Tibial nerve (tissue), 4 donors: Measurements from ENCODE around the gene MUCL3. TPM values are rescaled to one million over a fixed set of nuclear protein-coding genes. Genes with fewer than 3 reads are reported as not detected.
"Not testable (repeated sequence)": the region's sequence is repeated elsewhere in the genome, so short reads cannot be mapped to it uniquely, and the experiment has no call there.

ENCODE experiments used
- DNase-seq, 2 donors: peaks; one replicate each; pipeline ENCODE4 v3.0.0-alpha.2; 2019; ENCODE audit warnings: low spot score in 2 of 2
- H3K27ac ChIP-seq, 4 donors: fragments of 200-600 bp; sonication (generic) in 3 of 4; one replicate each; pipeline ENCODE4 v1.5.1; 2017 to 2019; ENCODE audit warnings: mild to moderate bottlenecking in 1 of 4
- H3K27me3 ChIP-seq, 2 donors: fragments of 200-600 bp; sonication (generic) in 1 of 2; one replicate each; pipeline versions ENCODE4 v1.5.1 to v1.6.0; 2017 to 2019
- H3K36me3 ChIP-seq, 3 donors: fragments of 200-600 bp; sonication (generic); one replicate each; pipeline ENCODE4 v1.5.1; 2018 to 2019
- H3K4me1 ChIP-seq, 4 donors: fragments of 200-600 bp; sonication (generic) in 3 of 4; one replicate each; pipeline ENCODE4 v1.5.1; 2017 to 2019
- H3K4me3 ChIP-seq, 4 donors: fragments of 200-600 bp; sonication (generic) in 3 of 4; one replicate each; pipeline ENCODE4 v1.5.1; 2017 to 2019; ENCODE audit warnings: mild to moderate bottlenecking in 1 of 4, moderate library complexity in 1 of 4
- H3K9me3 ChIP-seq, 4 donors: fragments of 200-600 bp; sonication (generic) in 3 of 4; one replicate each; pipeline ENCODE4 v1.5.1; 2017 to 2019
- EP300 ChIP-seq, 2 donors: sonication (generic); formaldehyde crosslinking; IDR thresholded peaks; one replicate each; pipeline ENCODE4 v1.6.1; 2017; ENCODE audit warnings: antibody characterized with exemption in 2 of 2, mild to moderate bottlenecking in 1 of 2
- POLR2A ChIP-seq, 2 donors: fragments of 450-650 bp; IDR thresholded peaks; one replicate each; pipeline ENCODE4 v1.6.1; 2017; ENCODE audit warnings: antibody characterized with exemption in 2 of 2, mild to moderate bottlenecking in 2 of 2, moderate library complexity in 2 of 2
- WGBS, 2 donors: methylation state at CpG; one replicate each; pipeline ENCODE4 v1.1.5; 2018; 5-methylcytosine and 5-hydroxymethylcytosine counted together
- small RNA-seq: library from RNA; depleted of rRNA; stranded (forward); fragments of <200 nt; gene quantifications from one replicate; pipeline ENCODE3, GENCODE V24; 2016
- total RNA-seq, 4 donors: library from RNA; depleted of rRNA; stranded (reverse); fragments of >200 nt; gene quantifications; one replicate each; pipeline ENCODE4 v1.1.0, GENCODE V29; 2016
- TF ChIP-seq, protein P1 (sequence below), 5 experiments: fragments of 200-600 bp in 3 of 5; fragments of 450-650 bp in 2 of 5; sonication (generic) in 3 of 5; IDR thresholded peaks; one replicate each; pipeline ENCODE4 v1.5.1; 2016 to 2019; ENCODE audit warnings: antibody characterized with exemption in 5 of 5, mild to moderate bottlenecking in 3 of 5, moderate library complexity in 2 of 5

Gene MUCL3
- total RNA-seq, 4 donors from 2014 or later, result under 0.01 TPM; not detected in 3

DNA sequence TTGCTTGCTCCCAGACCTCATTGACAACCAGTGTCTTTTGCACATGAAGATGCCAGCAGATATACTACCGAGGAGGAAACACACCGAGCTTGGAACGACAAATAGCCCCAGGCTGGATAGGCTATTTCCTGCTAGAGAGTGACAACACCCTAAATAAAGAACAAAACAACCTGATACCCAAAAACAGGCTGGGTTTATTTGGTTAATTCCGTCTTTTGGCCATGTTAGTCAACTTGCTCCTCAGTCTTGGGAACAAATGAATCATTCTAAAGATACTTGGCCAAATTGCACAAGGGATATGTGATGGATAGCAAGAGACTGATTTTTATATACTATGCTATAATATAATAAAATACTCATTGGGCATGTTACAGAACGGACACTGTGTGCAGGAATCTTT, 58.0 kb downstream of the MUCL3 start:
- TF ChIP-seq EP300 (IDR thresholded peaks at IDR 0.05), result no peak
- TF ChIP-seq POLR2A (IDR thresholded peaks at IDR 0.05), result no peak
- TF ChIP-seq, protein P1, sequence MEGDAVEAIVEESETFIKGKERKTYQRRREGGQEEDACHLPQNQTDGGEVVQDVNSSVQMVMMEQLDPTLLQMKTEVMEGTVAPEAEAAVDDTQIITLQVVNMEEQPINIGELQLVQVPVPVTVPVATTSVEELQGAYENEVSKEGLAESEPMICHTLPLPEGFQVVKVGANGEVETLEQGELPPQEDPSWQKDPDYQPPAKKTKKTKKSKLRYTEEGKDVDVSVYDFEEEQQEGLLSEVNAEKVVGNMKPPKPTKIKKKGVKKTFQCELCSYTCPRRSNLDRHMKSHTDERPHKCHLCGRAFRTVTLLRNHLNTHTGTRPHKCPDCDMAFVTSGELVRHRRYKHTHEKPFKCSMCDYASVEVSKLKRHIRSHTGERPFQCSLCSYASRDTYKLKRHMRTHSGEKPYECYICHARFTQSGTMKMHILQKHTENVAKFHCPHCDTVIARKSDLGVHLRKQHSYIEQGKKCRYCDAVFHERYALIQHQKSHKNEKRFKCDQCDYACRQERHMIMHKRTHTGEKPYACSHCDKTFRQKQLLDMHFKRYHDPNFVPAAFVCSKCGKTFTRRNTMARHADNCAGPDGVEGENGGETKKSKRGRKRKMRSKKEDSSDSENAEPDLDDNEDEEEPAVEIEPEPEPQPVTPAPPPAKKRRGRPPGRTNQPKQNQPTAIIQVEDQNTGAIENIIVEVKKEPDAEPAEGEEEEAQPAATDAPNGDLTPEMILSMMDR (IDR thresholded peaks at IDR 0.05), result no peak
- Histone ChIP-seq H3K36me3 (no peaks in the 10 kb centered on the region), H3K4me3 (no peak overlapping the region), H3K27ac (no peak overlapping the region), H3K27me3 (no peaks in the 10 kb centered on the region), H3K9me3 (no peaks in the 10 kb centered on the region), H3K4me1 (no peaks in the 10 kb centered on the region)
- DNase-seq, result no peak
- 49 to 51% methylated on average over 5 of the region's 5 CpGs for WGBS, 2 donors

- H3K36me3 ChIP-seq, H3K27me3 ChIP-seq, DNase-seq, H3K27ac ChIP-seq, H3K4me1 ChIP-seq, H3K4me3 ChIP-seq, H3K9me3 ChIP-seq: not testable (repeated sequence)
- WGBS, 2 donors, result 94% methylated on average over 6 to 10 of the region's 39 CpGs
Observed at GRCh38 chr6:31000067-31000860, 59.5 kb downstream of the MUCL3 start.

DNA sequence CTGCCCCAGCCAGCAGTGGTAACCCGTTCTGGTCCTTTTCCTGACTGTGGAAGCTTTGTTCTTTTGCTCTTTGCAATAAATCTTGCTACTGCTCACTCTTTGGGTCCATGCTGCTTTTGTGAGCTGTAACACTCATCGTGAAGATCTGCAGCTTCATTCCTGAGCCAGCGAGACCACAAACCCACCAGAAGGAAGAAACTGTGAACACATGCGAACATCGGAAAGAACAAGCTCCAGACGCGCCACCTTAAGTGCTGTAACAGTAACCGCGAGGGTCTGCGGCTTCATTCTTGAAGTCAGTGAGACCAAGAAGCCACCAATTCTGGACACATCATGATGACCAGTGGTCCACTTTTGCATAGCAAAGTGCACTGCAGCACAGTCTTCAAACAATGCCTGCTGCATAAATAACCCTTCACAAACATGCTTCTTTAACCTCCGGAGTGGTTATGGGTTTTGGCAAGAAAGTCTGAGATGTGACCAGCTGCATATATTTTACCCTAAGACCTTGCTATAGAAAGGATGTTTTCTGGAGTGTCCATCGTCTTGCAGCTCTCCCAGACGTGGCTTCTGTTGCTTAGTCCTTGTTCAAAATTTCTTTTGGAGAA, 60.6 kb downstream of the MUCL3 start:
- DNase-seq, result no peak
- Histone ChIP-seq H3K9me3 (no peaks in the 10 kb centered on the region), H3K27ac (no peak overlapping the region), H3K4me1 (no peaks in the 10 kb centered on the region), H3K27me3 (no peaks in the 10 kb centered on the region), H3K36me3 (no peaks in the 10 kb centered on the region), H3K4me3 (no peak overlapping the region)
- whole genome bisulfite sequencing, 2 donors, result 73 to 78% methylated on average over 13 of the region's 13 CpGs
- TF ChIP-seq POLR2A (IDR thresholded peaks at IDR 0.05), result no peak
- no peak for TF ChIP-seq EP300 (IDR thresholded peaks at IDR 0.05)
- TF ChIP-seq, protein P1 (IDR thresholded peaks at IDR 0.05), result no peak

- H3K4me3 ChIP-seq, result no peak overlapping the region
- no peaks in the 10 kb centered on the region for H3K9me3 ChIP-seq
- H3K36me3 ChIP-seq, result no peaks in the 10 kb centered on the region
- WGBS, 2 donors, result 72 to 73% methylated on average over 2 of the region's 2 CpGs
- H3K4me1 ChIP-seq, result no peaks in the 10 kb centered on the region
- H3K27me3 ChIP-seq, result no peaks in the 10 kb centered on the region
- TF ChIP-seq, protein P1 (IDR thresholded peaks at IDR 0.05), result no peak
- TF ChIP-seq EP300 (IDR thresholded peaks at IDR 0.05) (no peak), POLR2A (IDR thresholded peaks at IDR 0.05) (no peak)
- H3K27ac ChIP-seq, result no peak overlapping the region
- no peak for DNase-seq
Observed at GRCh38 chr6:31002471-31002870, 61.7 kb downstream of the MUCL3 start.

Small RNAs within 50 kb of the gene (small RNA-seq; reads per million reads assigned to genes)
- gene RF00019, result not detected

Other genes starting within 250 kb of the MUCL3 start
- gene NRM, start 250.0 kb upstream of the MUCL3 start, total RNA-seq, result 10 to 100 TPM in 1 of 4 donors, 1 to 10 TPM in 3; 6.0 to 13.3 (median 6.9) TPM
- 10 to 100 TPM; 21.3 to 36.0 (median 26.2) TPM for gene MDC1, start 223.7 kb upstream of the MUCL3 start, total RNA-seq
- 100 to 1,000 TPM; 152 to 218 (median 207) TPM for gene TUBB, start 220.6 kb upstream of the MUCL3 start, total RNA-seq
- gene FLOT1, start 198.3 kb upstream of the MUCL3 start, total RNA-seq, result 100 to 1,000 TPM in 1 of 4 donors, 10 to 100 TPM in 3; 83.1 to 157 (median 94.6) TPM
- gene IER3, start 196.4 kb upstream of the MUCL3 start, total RNA-seq, result 10 to 100 TPM in 1 of 4 donors, 1 to 10 TPM in 3; 4.5 to 15.3 (median 8.0) TPM
- 10 to 100 TPM; 36.7 to 60.1 (median 39.8) TPM for gene DDR1, start 56.5 kb upstream of the MUCL3 start, total RNA-seq
- 10 to 100 TPM in 2 of 4 donors, 1 to 10 TPM in 2; 2.2 to 25.2 (median 10.1) TPM for gene GTF2H4, start 32.8 kb upstream of the MUCL3 start, total RNA-seq
- gene VARS2, start 26.7 kb upstream of the MUCL3 start, total RNA-seq, result 10 to 100 TPM; 22.6 to 26.2 (median 24.7) TPM
- not detected for gene SFTA2, start 8.8 kb upstream of the MUCL3 start, total RNA-seq
- not detected for gene MUC21, start 42.7 kb downstream of the MUCL3 start, total RNA-seq
- not detected for gene MUC22, start 69.5 kb downstream of the MUCL3 start, total RNA-seq
- gene C6orf15, start 171.6 kb downstream of the MUCL3 start, total RNA-seq, result not detected
- 1 to 10 TPM in 3 of 4 donors, under 1 TPM in 1; 0.42 to 8.5 (median 2.2) TPM for gene PSORS1C1, start 173.8 kb downstream of the MUCL3 start, total RNA-seq
- not detected for gene CDSN, start 179.5 kb downstream of the MUCL3 start, total RNA-seq
- not detected for gene PSORS1C2, start 198.1 kb downstream of the MUCL3 start, total RNA-seq
- gene CCHCR1, start 216.8 kb downstream of the MUCL3 start, total RNA-seq, result 10 to 100 TPM; 13.8 to 25.1 (median 18.7) TPM
- gene TCF19, start 217.6 kb downstream of the MUCL3 start, total RNA-seq, result 1 to 10 TPM; 1.2 to 4.6 (median 4.0) TPM
- 1 to 10 TPM in 2 of 4 donors, not detected in 2; 1.2 to 9.8 TPM for gene POU5F1, start 229.7 kb downstream of the MUCL3 start, total RNA-seq